Astrocyte of the spinal cord (primary cell): ENCODE measurements around the gene UQCC2.

Source experiments
- DNase-seq: peaks from one replicate; pipeline ENCODE4 v3.0.0; 2011; ENCODE audit warnings: low read depth, low spot score
- H3K4me3 ChIP-seq: 2 replicates; pipeline ENCODE4 v1.5.1; 2011; ENCODE audit warnings: low read depth, mild to moderate bottlenecking, low read length, moderate library complexity
- in situ Hi-C: cut with HindIII; loops from 2 replicates; pipeline ENCODE4 v1.10.0; 2017; ENCODE audit warnings: low sequenced_read_pairs
- TF ChIP-seq, protein P1 (sequence below): IDR thresholded peaks from 2 replicates; pipeline ENCODE4 v1.5.1; 2012; ENCODE audit warnings: low read depth, mild to moderate bottlenecking, low read length, inconsistent platforms

UQCC2 gene

GRCh38 chr6:33748841-33749240, 37.3 kb upstream of the UQCC2 start:
- in situ Hi-C loops, result no loop called here
- no peak overlapping the region for H3K4me3 ChIP-seq
- TF ChIP-seq, protein P1, sequence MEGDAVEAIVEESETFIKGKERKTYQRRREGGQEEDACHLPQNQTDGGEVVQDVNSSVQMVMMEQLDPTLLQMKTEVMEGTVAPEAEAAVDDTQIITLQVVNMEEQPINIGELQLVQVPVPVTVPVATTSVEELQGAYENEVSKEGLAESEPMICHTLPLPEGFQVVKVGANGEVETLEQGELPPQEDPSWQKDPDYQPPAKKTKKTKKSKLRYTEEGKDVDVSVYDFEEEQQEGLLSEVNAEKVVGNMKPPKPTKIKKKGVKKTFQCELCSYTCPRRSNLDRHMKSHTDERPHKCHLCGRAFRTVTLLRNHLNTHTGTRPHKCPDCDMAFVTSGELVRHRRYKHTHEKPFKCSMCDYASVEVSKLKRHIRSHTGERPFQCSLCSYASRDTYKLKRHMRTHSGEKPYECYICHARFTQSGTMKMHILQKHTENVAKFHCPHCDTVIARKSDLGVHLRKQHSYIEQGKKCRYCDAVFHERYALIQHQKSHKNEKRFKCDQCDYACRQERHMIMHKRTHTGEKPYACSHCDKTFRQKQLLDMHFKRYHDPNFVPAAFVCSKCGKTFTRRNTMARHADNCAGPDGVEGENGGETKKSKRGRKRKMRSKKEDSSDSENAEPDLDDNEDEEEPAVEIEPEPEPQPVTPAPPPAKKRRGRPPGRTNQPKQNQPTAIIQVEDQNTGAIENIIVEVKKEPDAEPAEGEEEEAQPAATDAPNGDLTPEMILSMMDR, result no peak
- no peak for DNase-seq

DNA sequence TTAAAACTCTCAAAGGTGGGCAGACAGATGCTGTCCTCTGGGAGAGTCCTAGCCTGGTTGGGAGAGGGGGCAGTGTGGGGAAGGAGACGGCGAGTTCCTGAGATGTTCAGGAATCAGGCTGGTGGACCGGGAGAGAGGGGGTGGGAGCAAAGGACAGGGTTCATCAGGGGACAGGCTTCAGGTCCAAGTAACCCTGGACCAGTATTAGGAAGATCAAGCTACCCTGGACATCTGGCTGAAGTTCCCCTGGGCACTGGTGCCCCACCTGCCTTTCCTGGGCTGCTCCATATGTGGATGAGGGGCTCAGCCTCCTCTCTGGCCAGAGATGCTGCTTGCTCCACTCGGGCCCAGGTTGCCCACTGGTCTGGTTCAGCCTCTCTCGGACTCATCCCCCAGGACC, 36.3 kb upstream of the UQCC2 start:
- no peak for DNase-seq
- H3K4me3 ChIP-seq, result no peak overlapping the region
- in situ Hi-C loops, result no loop called here
- TF ChIP-seq, protein P1, result no peak

- TF ChIP-seq, protein P1, result no peak
- DNase-seq, result no peak
- in situ Hi-C loops, result no loop called here
- H3K4me3 ChIP-seq, result no peak within 1 kb of the TSS
Measured at GRCh38 chr6:33746651-33747100, 35.2 kb upstream of the UQCC2 start, which contains the start of gene IP6K3. IP6K3 (minus strand) TSS chr6:33746905; CDS start chr6:33735476, 11,429 bp downstream.

DNA sequence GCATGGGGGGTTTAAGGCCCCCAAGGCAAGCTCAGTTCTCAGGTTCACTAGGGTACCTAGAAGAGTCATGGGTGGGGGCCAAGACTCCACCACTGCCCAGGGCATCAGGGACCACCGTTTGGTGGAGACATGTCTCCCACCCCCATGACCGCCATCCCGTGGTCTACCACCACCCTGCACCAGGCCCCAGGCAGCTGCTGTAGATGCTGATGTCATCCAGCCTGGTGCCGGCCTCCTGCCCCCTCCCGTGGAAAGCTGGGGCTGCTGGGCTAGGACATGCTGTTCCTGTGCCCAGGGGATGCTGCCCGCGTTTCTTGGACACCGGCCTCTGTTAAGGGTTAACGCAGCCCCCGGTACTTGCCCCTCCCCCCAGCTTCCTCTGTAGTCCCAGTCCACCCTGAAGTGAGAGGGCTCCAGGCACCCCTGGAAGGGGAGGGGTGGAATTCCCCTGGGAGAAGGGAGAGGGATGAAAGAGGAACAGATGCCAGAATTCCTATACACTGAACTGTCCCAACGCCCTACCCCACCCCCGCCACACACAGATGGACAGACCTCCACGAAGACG, 34.6 kb upstream of the UQCC2 start:
- in situ Hi-C loops, result no loop called here
- no peak overlapping the region for H3K4me3 ChIP-seq
- TF ChIP-seq, protein P1, result peak; percentile 9
- peak; percentile 45 for DNase-seq

GRCh38 chr6:33745548-33745947, 34.0 kb upstream of the UQCC2 start:
- no peak overlapping the region for H3K4me3 ChIP-seq
- in situ Hi-C loops, result no loop called here
- peak; percentile 17 for DNase-seq
- TF ChIP-seq, protein P1, result no peak

DNA sequence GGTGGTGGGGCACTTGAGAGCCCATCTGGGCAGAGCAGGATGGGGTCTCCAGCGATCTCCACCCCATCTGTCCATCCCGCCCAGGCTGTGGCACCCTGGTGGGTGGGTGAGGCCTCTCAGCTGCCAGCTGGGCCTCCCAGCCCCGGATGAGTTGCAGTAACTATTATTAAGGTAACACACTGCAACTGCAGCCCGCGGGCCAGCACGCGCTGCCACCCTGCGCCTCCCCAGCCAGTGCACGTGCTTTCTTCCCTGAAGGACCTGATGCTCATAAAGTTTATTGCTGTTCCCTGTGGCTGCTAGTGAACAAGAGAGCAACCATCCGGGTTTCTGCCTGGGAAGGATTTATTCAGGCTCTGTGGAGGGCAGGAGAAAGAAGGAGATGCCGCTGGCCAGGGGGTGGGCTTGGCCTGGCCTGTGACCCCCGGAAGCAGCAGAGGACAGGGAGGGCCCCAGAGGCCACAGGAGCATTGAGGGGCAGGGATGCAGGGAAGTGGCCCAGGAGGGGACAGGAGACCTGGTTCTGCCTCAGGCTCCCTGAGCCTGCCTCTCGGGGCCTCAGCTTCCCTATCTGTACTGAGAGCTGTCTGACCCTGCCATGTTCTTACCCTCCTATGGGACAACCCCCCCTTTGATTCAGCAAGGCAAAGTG, 33.5 kb upstream of the UQCC2 start:
- TF ChIP-seq, protein P1, result no peak
- in situ Hi-C loops, result no loop called here
- H3K4me3 ChIP-seq, result no peak overlapping the region
- no peak for DNase-seq
